ENCODE data around the gene PLA2G4A.
"Not testable (repeated sequence)": the region's sequence is repeated elsewhere in the genome, so short reads cannot be mapped to it uniquely, and the experiment has no call there.

PLA2G4A gene

GRCh38 chr1:186875896-186876835, 47.4 kb downstream of the PLA2G4A start:
- no peak for DNase-seq

DNA sequence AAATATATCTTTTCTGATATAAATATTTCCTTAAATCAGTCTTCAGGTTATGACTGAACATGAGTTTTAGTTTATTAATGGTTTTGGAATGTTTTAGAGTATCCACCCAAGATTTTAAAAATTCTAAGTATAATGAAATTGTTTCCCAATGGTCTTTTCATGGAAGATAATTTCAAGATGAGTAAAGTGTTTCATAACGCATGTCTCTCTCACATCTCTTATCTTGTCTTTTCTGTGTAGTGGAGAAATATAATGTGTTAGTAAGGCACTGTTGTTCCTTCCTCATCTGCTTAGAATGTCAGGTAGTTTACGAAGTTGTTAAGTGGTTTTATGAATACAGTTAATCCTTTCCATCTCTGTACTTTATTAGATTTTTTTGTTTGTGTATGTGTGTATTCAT, 49.6 kb downstream of the PLA2G4A start:
- DNase-seq: no peak

DNA sequence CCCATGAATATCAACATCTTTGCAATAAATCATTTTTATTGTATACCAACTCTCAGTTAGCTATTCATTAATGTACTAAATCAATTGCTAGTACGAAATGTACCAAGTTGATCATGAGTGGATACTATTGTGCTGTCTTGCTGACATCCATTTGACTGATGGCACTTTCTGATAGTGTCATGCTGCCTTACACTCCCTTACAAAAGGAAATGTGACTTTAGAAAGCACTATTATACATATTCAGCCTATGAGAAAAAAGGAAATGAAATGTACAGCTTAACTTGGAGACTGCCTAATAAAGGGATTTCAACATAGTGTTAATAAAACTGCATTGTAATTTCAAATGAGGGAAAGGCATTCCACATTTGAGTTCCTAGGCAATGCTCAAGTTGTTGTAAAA, 52.2 kb downstream of the PLA2G4A start:
- DNase-seq: no peak

GRCh38 chr1:186882372-186883134, 53.8 kb downstream of the PLA2G4A start:
- no peak for DNase-seq

DNA sequence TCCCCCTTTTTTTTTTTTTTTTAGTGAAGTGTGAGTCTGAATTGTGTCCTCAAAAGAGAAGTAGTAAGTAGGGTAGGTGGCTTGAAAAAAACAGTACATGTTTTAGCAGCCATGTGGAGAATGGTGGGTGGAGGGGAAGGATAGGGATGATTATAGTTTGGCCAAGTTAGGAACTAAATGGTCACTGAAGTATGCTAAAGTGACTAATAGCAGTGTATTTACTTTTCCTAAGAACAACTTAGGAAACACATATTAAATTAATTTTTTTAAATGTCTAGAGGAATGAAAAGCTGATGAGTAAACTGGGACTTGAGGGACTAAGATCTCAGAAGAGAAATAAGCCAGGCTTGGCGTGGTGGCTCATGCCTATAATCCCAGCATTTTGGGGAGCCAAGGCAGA, 55.5 kb downstream of the PLA2G4A start:
- DNase-seq: no peak

DNA sequence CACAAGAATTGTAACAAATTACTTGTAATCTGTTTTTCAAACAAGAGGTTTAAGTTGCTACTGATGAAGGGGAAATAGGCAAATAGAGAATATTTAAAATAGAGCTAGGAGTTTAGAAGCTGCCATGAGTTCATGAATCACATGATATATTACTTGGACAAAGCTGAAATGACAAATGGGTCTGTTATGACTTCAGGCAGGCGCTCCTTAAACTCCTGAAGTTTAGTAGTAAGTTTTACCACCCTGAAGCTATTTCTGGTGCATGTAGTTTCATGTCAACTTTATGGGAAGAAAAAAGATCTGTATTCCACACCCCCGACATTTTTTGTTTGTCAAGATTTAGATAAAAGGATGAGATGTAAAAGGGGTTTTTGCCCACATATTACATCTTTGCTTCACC, 58.5 kb downstream of the PLA2G4A start:
- no peak for DNase-seq

- DNase-seq: no peak
These were observed 59.6 kb downstream of the PLA2G4A start for GRCh38 chr1:186888367-186888766.

DNA sequence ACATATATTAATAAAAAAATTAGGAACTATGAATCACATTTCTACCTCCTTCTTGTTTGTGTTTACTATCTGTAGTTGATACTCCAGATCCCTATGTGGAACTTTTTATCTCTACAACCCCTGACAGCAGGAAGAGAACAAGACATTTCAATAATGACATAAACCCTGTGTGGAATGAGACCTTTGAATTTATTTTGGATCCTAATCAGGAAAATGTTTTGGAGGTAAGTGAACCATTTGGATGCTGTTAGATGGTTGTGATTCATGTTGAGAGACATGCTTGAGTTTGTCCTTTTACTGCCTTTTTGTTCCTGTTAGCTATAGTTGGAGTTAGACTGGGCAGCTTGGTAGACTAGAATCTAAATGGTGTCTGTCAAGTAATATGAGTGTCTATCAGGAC, 64.2 kb downstream of the PLA2G4A start:
- no peak for DNase-seq

GRCh38 chr1:186894415-186894814, 65.7 kb downstream of the PLA2G4A start:
- DNase-seq: no peak

- no peak for DNase-seq
These were observed 67.5 kb downstream of the PLA2G4A start for GRCh38 chr1:186896211-186896610.

GRCh38 chr1:186897008-186897407, 68.3 kb downstream of the PLA2G4A start:
- no peak for DNase-seq

DNA sequence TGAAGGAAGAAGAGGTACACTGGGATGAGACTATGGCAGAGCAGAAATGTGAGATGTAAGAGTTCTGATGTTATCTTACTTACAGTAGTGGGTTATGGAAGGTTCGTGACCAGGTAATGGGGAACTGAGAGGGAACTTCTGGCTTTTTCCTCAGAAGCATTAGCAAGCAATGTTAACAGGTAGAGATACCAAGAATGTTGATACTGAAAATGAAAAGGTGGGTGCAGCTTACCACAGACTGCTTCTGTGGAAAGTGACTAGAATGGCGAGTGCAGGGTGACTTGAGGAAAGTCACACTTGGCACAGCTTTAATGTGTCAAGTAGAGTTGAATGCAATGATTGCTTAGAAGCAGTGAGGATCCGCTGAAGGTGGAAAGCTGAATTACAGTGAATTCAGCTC, 70.8 kb downstream of the PLA2G4A start:
- DNase-seq: no peak

- DNase-seq: no peak
These were observed 71.2 kb downstream of the PLA2G4A start for GRCh38 chr1:186899977-186900376.

DNA sequence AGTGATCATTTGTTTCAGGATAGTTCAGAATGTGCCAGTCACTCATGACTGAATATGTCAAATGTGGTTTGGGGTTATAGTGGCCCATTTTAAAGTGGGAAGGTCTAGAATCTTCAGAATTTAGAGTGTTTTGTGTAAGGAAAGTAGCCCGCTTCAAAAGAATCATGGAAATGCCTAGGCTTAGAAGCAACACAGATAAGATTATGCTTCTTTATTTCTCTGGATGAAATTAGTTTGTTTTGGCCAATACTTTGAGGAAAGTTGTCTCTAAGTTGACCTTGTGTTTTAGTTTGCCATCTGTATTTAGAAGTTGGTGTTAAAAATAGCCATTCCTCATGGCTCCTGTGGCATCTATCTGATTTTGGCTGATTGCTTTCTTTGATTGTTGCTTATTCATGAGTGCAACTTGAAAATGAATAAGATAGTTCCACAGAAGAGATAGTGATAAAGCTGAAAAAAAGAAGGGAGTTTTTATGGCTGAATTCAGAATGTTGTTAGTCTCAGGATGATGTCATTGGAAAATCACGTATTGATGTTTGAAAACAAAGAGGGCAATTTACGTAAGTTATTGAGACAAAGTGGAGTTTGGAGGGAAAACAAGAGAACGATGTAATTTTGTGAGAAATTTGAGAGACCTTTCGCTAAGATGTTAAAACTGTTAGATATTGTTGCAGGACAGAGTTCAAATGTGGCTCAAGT, 71.9 kb downstream of the PLA2G4A start:
- DNase-seq: no peak

DNA sequence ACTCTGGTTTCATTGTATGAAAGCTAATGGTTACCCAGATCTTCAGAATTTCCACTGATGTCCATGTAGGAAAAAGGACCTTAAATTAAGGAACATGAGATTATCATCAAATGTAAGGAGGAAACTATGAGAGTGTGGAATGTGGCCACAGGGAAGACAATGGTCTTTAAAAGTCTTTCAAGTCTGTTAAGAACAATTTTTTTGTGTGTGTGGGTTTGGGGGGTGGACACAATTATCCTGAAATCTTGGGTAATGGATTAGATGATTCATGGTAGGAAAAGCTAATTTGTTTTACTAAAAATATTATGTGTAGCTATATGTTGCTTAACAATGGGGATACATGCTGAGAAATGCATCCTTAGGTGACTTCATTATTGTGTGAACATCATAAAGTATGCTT, 72.9 kb downstream of the PLA2G4A start:
- no peak for DNase-seq

DNA sequence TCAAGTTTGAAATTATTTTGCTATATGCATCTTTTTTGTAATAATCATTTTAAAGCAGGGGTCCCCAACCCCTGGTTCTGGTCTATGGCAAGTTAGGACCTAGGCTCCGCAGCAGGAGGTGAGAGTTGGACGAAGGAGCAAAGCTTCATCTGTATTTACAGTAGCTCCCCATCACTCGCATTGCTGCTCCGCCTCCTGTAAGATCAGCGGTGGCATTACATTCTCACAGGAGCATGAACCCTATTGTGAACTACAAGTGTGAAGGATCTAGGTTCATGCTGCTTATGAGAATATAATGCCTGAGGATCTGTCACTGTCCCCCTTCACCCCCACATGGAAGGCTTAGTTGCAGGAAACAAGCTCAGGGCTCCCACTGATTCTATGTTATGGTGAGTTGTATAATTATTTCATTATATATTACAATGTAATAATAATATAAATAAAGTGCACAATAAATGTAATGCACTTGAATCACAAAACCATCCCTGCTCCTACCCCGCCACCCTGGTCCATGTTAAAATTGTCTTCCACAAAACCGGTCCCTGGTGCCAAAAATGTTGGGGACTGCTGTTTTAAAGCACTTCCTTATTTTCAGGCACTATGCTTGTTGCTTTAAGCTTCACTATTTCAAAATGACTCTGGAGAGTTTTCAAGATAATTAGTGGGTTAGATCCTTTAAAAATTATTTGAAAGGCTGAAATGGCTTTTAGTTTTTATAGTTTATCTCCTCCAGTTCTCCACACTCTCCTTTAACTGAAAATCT, 74.8 kb downstream of the PLA2G4A start:
- no peak for DNase-seq

- DNase-seq: no peak
These were observed 75.6 kb downstream of the PLA2G4A start for GRCh38 chr1:186904361-186904760.

DNA sequence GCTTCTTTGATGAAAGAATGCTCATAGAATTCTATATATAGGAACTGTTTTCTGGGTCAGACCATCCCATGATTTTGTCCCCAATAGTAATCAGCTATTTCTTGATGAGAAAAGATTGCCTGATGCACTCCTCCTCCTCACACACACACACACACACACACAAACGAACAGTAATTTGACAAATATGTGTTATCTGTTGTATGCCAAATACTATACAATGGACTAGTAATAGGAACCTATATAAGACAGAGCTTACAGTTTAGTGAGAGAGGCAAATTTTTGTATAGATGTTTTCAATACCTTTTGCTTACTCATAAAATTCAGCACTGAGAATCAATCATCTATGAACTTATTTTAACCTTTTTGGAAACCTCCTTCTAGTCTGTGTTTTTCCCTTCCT, 76.8 kb downstream of the PLA2G4A start:
- DNase-seq: no peak

- DNase-seq: no peak
These were observed 86.8 kb downstream of the PLA2G4A start for GRCh38 chr1:186915555-186915954.

- not testable (repeated sequence) for DNase-seq
These were observed 88.5 kb downstream of the PLA2G4A start for GRCh38 chr1:186917106-186917786.

DNA sequence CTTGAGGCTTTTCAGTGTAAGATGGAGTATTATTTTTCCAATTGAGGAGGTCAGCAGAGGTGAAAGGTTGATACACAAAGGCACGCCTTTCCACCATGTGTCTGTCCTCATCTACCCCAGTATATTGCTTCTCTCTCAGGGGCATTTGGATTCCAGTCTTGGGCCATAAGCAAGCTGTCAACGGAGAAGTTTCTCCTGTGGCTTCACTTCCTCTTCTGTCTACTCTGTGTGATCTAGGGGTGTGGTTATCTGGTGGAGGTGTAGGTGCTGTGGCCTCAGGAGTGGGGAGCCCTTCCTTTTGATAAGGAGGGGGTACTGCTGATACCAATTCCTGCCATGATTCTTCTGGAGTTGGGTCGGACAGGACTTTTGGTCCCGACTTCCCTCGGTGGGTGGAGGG, 92.6 kb downstream of the PLA2G4A start:
- not testable (repeated sequence) for DNase-seq

DNA sequence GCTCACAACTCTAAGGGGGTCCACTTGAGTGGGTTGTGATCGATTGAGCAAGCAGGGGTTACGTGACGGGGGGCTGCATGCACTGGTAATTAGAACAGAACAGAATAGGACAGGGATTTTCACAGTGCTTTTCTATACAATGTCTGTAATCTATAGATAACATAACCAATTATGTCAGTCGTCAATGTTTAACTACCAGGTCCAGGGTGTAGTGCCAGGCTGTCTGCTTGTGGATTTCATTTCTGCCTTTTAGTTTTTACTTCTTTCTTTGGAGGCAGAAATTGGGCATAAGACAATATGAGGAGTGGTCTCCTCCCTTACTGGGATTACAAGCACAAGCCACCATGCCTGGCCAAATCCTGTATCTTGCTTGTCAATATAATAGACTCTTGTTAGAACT, 94.1 kb downstream of the PLA2G4A start:
- not testable (repeated sequence) for DNase-seq
